Activated CD4-positive, CD25-positive, alpha-beta regulatory T cell treated with anti-CD3 and anti-CD28 coated beads, Interleukin-2, amount 50 U/mL, for 24 hours (primary cell): ENCODE measurements around the gene AFF3.
"Not testable (repeated sequence)": the region's sequence is repeated elsewhere in the genome, so short reads cannot be mapped to it uniquely, and the experiment has no call there.

Experiments used
- ATAC-seq, 2 donors: fragments of 150-1000 bp; cut with Tn5 transposase; one replicate each; pipeline ENCODE4 v1.10.0; 2021; ENCODE audit warnings: mild to moderate bottlenecking in 1 of 2, moderate library complexity in 1 of 2

AFF3 gene

GRCh38 chr2:99688699-99689098, 453.7 kb downstream of the AFF3 start:
- no peak for ATAC-seq

- ATAC-seq = no peak
These were observed 459.9 kb downstream of the AFF3 start for GRCh38 chr2:99682275-99683060.

DNA sequence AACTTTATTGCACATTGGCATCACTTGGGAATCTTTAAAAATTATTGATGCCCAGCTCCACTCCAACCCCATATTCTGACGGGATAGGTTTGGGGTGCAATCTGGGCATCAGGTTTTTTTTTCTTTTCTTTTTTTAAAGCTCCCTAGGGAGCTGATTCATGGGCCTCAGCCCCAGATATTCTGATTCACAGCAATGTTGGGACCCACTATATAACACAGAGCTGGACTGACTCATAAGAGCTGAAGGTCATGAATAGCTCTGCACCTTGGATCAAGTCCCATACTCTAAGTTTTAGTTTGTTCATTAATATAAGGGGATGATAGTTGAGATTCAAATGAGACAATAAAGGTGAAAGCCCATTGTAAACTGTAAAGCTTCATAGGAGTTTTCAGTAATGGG, 461.4 kb downstream of the AFF3 start:
- ATAC-seq = no peak

DNA sequence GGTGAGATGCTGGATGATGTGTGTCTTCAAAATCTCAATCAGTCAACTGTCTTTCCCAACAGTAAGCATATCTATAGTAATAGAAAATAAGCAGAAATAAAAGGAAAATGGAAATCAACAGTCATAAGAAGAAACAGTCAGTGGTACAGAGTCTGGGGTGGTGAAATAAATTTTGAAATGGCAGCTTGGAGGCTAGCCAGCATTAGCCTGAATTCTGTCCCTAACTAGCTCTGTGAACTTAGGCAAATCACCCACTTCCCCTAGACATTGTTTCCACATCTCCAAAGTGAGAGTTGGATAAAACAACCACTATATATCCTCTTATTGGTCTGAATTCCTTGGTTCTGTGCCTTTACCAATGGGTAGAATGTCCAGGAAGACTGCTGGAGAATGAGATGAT, 462.9 kb downstream of the AFF3 start:
- ATAC-seq = no peak

GRCh38 chr2:99678625-99679024, 463.8 kb downstream of the AFF3 start:
- no peak for ATAC-seq

- ATAC-seq = no peak
These were observed 464.6 kb downstream of the AFF3 start for GRCh38 chr2:99677814-99678213.

DNA sequence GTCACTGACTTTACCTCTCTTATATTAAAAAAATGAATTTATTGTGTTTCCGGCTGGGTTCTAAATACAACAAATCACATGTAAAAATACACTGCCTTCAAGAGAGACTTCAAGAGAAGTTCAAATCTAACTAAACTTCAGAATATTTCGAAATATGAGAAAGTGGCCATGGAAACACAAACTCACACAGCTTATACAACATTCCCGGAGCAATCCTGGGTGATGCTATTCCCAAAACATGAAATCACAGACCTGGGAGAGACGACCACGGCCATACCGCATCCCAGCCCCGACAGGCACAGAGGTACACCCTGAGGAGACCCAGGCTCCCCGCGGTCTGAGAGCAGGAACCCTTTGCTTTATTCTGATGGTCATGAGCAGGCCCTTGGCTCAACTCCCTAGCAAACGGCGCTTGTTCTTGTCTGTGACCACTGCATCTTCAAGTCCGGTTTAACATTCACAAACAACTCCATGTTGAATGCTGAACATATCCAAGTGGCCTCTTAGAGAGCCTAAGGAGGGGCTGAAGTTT, 467.2 kb downstream of the AFF3 start:
- no peak for ATAC-seq

DNA sequence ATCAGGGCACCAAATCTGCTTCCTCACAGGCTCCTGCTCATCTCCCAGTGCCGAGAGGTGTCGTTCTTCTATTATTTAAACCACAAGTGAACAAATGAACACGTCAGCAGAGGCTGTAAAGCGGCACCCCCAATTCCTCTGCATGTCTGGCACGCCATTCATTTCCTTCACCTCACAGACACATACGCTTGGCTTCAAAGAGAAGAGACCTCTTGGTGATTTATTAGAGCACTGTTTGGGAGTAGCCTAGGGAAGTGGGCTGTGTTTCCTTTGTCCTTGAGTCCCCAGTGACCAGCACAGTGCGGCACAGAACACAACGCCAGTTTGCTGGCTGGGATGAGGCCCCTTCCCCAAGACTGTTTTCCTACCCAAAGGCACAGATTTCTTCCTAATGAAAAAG, 468.3 kb downstream of the AFF3 start:
- ATAC-seq = no peak

DNA sequence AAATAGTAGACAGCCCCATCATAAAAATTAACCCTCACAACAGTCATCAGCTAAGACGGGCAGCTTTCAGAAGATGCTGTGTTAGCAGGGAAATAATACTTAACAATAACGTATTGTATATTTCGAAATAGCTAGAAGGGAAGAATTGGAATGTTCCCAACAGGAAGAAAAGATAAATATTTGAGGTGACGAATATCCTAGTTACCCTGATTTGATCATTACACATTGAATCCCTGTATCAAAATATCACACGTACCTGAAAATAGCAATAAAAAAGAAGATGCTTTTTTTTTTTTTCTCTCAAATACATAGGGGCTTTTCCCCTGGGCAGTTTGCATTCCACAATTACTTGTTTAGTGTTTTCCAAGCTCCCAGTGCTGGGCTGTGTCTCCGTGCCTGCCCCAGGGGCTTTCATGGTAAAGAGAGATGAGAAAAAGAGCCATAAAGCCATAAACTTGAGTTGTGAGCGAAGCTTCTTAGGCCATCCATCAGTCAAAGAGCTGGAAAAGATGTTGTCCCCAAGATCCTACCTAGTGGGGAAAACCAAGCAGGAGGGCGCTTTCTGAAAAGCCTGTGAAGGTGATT, 469.5 kb downstream of the AFF3 start:
- no peak for ATAC-seq

DNA sequence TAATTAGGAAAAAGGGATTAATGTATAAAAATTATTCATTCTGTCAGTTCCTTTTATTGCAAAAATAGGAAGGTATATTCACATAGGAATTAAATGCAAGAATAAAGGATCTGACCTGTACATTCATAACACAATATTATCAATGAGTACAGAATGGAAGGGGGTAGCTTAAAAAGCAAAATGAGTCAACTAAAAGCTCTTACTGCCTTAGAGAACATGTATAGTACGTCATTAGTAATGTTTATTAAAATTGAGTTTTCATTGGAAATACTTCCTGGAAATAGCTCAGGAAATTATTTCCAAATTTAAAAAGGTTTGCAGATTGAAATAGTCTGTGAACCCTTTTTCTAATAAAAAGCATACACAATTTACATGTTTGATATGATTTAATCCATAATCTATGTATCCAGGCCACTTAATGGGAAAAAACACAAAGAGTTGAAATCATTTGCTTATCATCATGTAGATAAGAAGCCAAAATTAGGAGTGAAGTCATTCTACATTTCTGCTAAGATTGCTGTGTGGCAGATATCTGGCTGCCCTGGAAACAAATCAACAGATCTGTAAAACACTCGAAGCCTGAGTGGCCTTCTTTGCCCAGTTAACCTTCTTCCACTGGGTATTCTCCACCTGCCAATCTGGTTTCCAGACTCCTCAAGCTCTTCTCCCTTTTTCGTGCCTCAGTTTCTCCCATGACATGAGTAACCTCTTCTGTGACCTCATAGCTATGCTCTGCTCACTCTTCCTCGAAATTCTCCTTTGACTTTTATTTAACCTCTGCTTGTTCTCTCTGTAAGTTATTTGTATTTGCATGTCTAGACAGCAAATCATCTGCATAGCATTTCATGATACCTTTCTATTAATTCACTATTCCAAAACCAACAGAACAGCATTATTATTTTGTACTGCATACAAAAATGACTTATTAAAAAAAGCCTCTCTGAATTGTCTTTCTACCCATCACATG, 471.3 kb downstream of the AFF3 start:
- no peak for ATAC-seq

- no peak for ATAC-seq
These were observed 476.1 kb downstream of the AFF3 start for GRCh38 chr2:99666256-99666655.

GRCh38 chr2:99663641-99664040, 478.7 kb downstream of the AFF3 start:
- ATAC-seq = no peak

DNA sequence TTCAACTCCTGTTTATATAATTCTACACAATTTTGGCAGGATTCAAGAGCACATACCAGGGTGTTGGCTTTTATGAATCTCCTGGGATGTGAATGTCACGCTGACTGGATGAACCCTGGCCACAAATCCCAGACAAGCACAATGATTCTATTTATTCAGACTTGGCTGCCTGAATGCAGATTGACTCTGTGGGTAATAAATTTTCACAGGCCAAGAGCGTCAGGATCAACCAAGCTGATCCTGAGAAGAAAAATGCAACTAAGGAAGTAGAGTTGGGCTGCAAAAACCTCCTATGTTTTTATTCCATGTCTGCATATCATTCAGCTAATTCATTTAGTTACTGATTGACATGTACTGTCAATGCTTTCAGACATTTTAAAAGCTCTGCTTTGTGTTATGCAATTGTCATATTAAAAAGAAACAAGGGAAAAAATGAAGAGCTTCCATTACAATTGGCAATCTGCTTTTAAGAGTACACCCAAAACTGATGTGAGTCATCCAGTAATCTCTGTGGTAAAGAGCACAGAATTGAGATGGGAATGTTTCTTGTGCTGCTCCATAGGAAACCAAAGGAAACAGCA, 479.5 kb downstream of the AFF3 start:
- no peak for ATAC-seq

DNA sequence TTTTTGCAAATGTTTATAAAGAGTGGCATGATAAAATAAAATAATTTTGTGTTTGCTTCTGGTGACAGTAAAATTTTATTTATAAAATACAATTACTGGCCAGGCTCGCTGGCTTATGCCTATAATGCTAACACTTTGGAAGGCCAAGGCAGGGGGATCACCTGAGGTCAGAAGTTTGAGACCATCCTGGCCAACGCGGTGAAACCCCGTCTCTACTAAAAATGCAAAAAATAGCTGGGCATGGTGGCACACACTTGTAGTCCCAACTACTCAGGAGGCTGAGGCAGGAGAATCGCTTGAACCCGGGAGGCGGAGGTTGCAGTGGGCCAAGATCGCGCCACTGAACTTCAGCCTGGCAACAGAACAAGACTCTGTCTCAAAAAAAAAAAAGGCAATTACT, 480.6 kb downstream of the AFF3 start:
- not testable (repeated sequence) for ATAC-seq

GRCh38 chr2:99660616-99661406, 481.6 kb downstream of the AFF3 start:
- no peak for ATAC-seq

- no peak for ATAC-seq
These were observed 482.5 kb downstream of the AFF3 start for GRCh38 chr2:99659874-99660273.

GRCh38 chr2:99657691-99658258, 484.6 kb downstream of the AFF3 start:
- ATAC-seq = no peak

- no peak for ATAC-seq
These were observed 485.4 kb downstream of the AFF3 start for GRCh38 chr2:99656994-99657393.

DNA sequence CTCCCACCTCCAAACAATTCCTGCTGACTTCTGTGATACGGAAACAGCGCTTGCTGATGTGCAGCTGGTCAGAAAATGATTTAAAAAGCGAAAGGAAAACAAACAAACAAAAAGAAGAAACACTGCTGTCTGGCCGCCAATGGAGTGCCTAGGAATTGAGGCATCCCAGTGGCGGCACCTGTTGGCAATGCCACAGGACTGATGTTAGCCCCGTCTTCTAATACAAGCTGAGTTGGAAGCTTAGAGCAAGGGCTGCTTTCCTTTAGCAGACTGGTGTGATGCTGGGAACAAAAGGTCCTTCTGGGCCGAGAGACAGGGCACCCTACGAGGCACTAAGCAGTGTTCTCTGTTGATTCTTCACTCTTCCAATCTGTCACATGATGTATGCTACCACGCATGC, 489.0 kb downstream of the AFF3 start:
- no peak for ATAC-seq

- no peak for ATAC-seq
These were observed 489.5 kb downstream of the AFF3 start for GRCh38 chr2:99652862-99653261.

DNA sequence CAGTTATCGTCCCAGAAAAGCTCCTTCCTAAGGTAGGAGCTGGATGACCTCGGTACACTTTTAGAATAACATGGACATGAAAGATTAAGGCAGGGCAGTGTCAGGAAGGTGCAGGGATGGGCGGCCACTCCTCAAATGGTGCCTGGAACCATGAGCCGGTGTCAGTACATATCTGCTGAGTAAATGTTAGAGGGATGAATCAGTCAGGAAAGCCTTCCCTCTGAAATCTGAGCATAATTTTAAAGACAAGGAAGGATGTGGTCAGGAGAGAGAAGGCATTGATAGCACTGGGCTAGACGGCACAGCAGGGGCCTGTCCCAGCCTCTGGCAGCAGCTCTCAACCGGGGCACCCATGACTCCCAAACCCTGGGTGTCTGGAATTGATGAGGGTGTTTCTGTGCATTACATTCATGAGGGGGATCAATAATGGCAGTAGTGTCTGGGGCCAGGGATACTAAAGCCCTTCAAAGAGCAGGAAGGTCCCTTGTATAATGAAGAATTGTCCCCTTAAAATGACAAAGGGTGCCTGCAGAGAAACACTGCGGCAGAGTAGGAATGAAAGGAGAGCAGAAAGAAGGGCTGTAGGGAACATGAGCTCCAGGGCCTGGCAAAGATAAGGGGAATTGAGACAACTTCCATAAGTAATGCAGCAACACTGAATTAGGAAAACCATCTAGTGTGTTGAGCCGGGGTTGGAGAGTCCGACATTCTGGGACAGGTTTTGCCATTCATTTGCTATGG, 490.3 kb downstream of the AFF3 start:
- no peak for ATAC-seq
